Panc1 (cell line): ENCODE results near the gene ALOX5AP.

ENCODE experiments used
- CTCF ChIP-seq: fragments of 450-650 bp; IDR thresholded peaks from 2 replicates; pipeline ENCODE4 v1.5.1; 2017; ENCODE audit warnings: mild to moderate bottlenecking
- POLR2AphosphoS5 ChIP-seq: IDR thresholded peaks from 2 replicates; pipeline ENCODE4 v1.6.1; 2012; ENCODE audit warnings: mild to moderate bottlenecking, low read depth, low read length, moderate library complexity
- SIN3A ChIP-seq: IDR thresholded peaks from 2 replicates; pipeline ENCODE4 v1.6.1; 2012; ENCODE audit warnings: low read depth, mild to moderate bottlenecking, low read length, moderate library complexity, borderline replicate concordance; ENCODE audit not compliant: insufficient read depth

- TF ChIP-seq CTCF = no peak
- TF ChIP-seq POLR2AphosphoS5 = no peak
- TF ChIP-seq SIN3A = no peak
Observed at GRCh38 chr13:30697996-30698401, 37.3 kb upstream of the ALOX5AP start.
